IPS-NIHi7 (cell line): ENCODE results near the gene ZNF773.
"Not testable (repeated sequence)": the region's sequence is repeated elsewhere in the genome, so short reads cannot be mapped to it uniquely, and the experiment has no call there.

Source experiments
- DNase-seq: peaks from one replicate; pipeline ENCODE4 v3.0.0; 2012; ENCODE audit warnings: mixed read lengths; ENCODE audit errors: extremely low spot score

ZNF773 gene

DNA sequence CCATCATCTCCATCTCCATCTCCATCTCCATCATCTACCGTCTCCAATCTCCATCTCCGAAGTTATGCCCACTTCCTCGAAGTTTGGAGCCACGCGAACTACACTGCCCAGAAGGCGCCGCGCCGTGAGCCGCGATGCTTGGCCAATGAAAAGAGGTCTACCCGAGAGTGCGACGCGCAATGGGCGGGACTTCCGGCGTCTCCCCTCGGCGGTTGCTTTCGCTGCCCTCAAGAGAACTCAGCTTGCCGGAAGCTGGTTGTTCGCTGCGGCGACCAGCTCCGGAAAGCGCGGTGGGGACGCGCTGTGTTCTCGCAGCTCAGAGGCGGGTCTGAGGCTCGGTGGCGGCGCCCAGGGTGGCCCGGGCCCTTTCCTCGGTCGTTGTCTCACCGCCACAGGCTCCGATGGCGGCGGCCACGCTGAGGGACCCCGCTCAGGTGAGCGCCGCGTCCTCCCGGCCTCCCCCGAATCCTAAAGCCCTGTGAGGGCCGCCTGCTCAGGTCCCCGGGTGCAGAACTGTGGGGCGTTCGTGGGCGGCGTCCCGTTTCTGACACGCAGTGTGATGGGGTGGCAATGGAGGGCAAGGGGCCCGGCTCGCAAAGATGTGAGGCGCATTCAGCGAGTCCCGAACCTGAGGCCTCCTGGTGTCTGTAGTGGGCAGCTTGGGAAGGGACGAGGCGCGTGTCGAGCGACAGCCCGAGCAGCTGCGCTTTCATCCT is at the start of gene ZNF773:
Gene ZNF773, plus strand, starts transcription at position 259 of the 716 bp plus-strand sequence. Its CDS starts 143 bp downstream, at position 402.
- DNase-seq: peak; percentile 97

GRCh38 chr19:57452307-57452706 is 47.4 kb upstream of the ZNF773 start:
- DNase-seq: no peak

- DNase-seq: peak; percentile 43
Observed at GRCh38 chr19:57465680-57466381, 33.9 kb upstream of the ZNF773 start.

GRCh38 chr19:57466489-57466888 is 33.2 kb upstream of the ZNF773 start:
- no peak for DNase-seq

GRCh38 chr19:57473646-57474045 is 26.1 kb upstream of the ZNF773 start:
- no peak for DNase-seq

DNA sequence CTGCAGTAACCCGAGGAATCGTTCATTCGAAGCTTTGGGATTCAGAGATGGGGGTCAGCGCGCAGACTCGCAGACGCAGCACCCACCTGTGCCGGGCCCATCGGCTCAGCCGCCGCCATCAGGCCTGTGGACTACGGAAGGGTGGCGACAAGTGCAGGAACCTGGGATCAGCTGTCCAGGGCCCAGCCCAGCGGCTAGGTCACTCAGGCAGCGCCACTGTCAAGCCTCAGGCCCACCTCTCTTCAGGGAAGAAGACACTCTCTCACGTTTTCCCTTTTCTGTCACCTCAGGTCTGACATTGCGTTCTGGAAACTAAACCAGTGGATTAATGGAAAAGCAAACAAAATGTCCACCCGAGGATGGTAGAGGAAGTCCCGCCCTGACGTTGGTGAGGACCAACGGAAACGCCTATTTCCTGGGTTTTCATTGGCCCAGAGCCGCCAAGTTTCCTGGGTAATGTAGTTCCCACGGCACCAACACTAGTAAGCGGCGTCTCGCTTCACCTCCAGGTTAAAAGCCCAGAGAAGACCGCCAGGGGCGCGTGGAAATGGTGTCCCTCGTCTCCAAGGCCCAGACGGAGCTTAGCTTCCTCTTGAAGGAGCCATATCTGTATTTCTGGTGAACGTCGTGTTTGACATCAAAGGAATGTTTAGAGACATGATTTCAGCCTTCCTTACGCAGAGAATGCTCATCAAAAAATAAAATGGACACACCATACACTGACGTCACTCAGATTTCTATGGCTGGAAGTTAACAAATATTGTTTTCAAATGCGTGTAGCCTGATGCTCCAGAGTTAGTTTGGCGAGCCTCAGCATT is 22.3 kb upstream of the ZNF773 start, which contains the start of gene ZNF772:
Gene ZNF772, minus strand, starts transcription at position 376 of the 818 bp plus-strand sequence. Its CDS starts 257 bp downstream, at position 119.
- peak; percentile 98 for DNase-seq

GRCh38 chr19:57487477-57488298 is 12.1 kb upstream of the ZNF773 start, which contains the start of gene ZNF419:
Gene ZNF419, plus strand, starts transcription at chr19:57487750. Its CDS starts 201 bp downstream, at chr19:57487951.
- peak; percentile 96 for DNase-seq

DNA sequence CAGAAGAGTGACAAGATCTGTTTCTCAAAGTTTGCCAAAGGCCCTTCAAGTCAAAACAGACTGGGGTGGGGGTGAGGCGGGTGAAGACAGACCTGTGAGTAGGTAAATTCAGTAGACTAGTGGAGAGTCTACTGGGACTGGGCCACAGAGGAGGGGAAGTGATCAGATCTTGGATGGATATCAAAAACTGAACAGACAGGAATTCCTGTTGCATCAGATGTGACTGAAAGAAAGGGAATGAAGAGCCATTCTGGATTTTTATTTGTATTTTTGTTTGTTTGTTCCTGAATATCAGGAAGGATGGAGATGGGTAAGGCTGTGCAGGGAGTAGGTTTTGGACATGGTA is 11.5 kb upstream of the ZNF773 start:
- DNase-seq: not testable (repeated sequence)

GRCh38 chr19:57499332-57499679 is 432 bp upstream of the ZNF773 start:
- not testable (repeated sequence) for DNase-seq

GRCh38 chr19:57500400-57500799 is 662 bp downstream of the ZNF773 start:
- DNase-seq: not testable (repeated sequence)

DNA sequence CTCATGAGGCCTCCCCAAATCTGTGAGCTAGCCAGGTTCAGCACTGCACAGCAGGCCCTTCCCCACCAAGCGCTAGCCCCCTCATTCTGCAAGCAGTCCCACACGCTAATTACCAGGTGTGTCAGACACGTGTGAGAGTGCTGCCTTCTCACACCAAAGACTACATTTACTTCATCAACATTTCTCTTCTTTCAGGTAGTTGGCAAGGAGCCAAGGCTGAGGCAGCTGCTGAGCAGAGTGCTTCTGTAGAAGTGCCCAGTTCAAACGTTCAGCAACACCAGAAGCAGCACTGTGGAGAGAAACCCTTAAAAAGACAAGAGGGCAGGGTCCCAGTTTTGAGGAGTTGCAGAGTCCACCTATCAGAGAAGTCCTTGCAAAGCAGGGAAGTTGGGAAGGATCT is 6.4 kb downstream of the ZNF773 start:
- DNase-seq: no peak

DNA sequence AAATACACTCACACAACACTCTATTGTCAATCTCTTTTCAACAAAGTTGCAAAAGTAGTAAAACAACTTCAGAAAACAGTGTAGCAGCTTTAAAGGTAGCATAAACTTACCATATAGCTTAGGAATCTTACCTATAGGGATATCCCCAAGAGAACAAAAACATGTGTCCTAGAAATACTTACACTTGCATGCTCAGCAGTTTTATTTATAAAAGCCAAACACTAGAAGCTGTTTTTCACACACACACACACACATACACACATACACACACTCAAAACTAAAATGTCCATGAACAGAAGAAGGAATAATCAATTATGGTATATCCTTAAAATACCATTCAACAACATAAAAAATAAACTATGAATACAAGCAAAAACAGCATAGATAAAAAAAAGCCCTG is 11.7 kb downstream of the ZNF773 start:
- DNase-seq: no peak

- no peak for DNase-seq
Observed at GRCh38 chr19:57512845-57513244, 13.1 kb downstream of the ZNF773 start.

GRCh38 chr19:57515255-57515654 is 15.5 kb downstream of the ZNF773 start:
- DNase-seq: no peak

GRCh38 chr19:57518021-57518420 is 18.3 kb downstream of the ZNF773 start:
- not testable (repeated sequence) for DNase-seq

GRCh38 chr19:57527136-57527881 is 27.6 kb downstream of the ZNF773 start, which contains the start of gene ZNF549:
Gene ZNF549, plus strand, starts transcription at chr19:57527356. Its CDS starts 218 bp downstream, at chr19:57527574.
- peak; percentile 99 for DNase-seq

GRCh38 chr19:57537953-57538547 is 38.3 kb downstream of the ZNF773 start:
- no peak for DNase-seq

DNA sequence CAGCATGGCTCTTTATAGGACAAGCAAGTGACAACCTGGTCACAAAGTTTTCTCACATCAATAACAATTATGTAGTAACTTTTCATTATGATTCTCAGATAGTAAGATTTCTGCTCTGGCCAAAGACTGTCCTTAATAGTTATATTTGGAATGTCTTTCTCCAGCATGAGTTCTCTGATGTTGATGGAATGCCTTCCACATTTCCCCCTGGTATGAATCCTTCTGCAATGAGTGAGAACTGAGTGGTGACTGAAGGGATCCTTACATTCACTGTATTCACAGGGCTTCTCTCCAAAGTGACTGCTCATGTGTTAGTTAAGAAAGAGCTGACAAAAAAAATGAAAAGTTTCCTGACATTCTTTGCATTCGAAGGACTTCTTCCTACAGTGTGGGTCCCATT is 46.8 kb downstream of the ZNF773 start:
- DNase-seq: no peak

DNA sequence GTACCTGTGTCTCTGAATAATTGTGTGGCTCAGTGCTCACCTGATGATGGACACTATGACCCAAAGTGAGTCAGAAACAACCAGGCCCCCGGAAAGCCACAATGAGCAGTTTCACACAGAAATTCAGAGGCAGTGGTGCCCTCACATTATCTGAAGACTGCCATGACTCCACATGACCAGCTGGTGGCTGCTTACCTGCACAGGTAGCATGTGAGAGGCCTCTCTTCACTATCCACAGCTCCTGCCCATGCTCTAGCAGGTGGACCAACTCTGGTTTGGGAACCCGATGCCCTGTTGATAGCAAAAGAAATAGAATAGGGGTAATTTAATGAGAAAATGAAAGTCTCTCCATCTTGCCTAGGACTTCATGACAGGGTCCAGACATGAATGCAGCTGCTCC is 52.7 kb downstream of the ZNF773 start:
- DNase-seq: no peak

DNA sequence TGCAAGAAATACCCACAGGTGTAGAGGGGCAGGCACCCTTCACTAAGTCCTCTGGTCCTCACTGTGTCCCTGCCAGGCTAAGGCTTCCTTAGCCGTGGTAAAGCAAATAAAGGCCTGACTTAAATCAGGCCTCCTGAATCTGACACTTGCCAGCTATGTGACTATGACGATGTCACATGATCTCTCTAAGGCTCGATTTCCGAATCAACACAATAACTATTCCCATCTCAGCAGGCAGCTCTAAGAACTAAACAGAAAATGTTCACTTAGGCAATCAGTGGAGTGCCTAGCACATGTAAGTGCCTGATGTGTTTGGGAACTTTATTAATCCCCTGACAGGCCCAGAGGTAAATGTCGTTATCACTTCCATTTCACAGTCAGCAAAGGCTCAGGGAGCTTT is 57.9 kb downstream of the ZNF773 start:
- no peak for DNase-seq
